ACC112 (cell line): ENCODE data around the gene CACNB3.

Source experiments
- H2AFZ ChIP-seq: fragments of 200-600 bp; sonication (generic); one replicate; pipeline ENCODE4 v1.6.0; 2017; ENCODE audit warnings: antibody characterized with exemption, low read length; ENCODE audit not compliant: unreplicated experiment
- H3K27ac ChIP-seq: fragments of 200-600 bp; sonication (generic); 2 replicates; pipeline ENCODE4 v1.5.1; 2014; ENCODE audit warnings: low read depth, mild to moderate bottlenecking, antibody characterized with exemption, low read length, moderate library complexity
- H3K27me3 ChIP-seq: fragments of 200-600 bp; sonication (generic); 2 replicates; pipeline ENCODE4 v1.6.1; 2014; ENCODE audit warnings: mild to moderate bottlenecking, antibody characterized with exemption, low read length, moderate library complexity, mixed read lengths; ENCODE audit not compliant: insufficient read depth
- H3K36me3 ChIP-seq: fragments of 200-600 bp; sonication (generic); 2 replicates; pipeline ENCODE4 v1.6.1; 2016; ENCODE audit warnings: mild to moderate bottlenecking, antibody characterized with exemption, low read length, moderate library complexity, mixed read lengths; ENCODE audit not compliant: insufficient read depth
- H3K4me1 ChIP-seq: fragments of 200-600 bp; sonication (generic); one replicate; pipeline ENCODE4 v1.6.1; 2016; ENCODE audit warnings: low read length, mixed read lengths; ENCODE audit not compliant: insufficient read depth, unreplicated experiment, control insufficient read depth
- H3K4me3 ChIP-seq: fragments of 200-600 bp; sonication (generic); 2 replicates; pipeline ENCODE4 v1.5.1; 2014; ENCODE audit warnings: mild to moderate bottlenecking, low read depth, low read length
- H3K79me2 ChIP-seq: fragments of 200-600 bp; sonication (generic); one replicate; pipeline ENCODE4 v1.6.0; 2016; ENCODE audit warnings: low read length; ENCODE audit not compliant: control insufficient read depth, unreplicated experiment, insufficient read depth

The CACNB3 gene

GRCh38 chr12:48822139-48822538, 3.8 kb downstream of the CACNB3 start:
- no peak overlapping the region for H3K4me3 ChIP-seq
- no peaks in the 10 kb centered on the region for H3K36me3 ChIP-seq
- H3K4me1 ChIP-seq, result peaks cover 8% of the 10 kb centered on the region
- H2AFZ ChIP-seq, result no peak overlapping the region
- no peak overlapping the region for H3K27ac ChIP-seq
- H3K27me3 ChIP-seq, result no peaks in the 10 kb centered on the region
- no peaks in the 10 kb centered on the region for H3K79me2 ChIP-seq

GRCh38 chr12:48822711-48823110, 4.4 kb downstream of the CACNB3 start:
- Histone ChIP-seq H3K4me1 (peaks cover 7% of the 10 kb centered on the region), H3K27me3 (no peaks in the 10 kb centered on the region), H3K27ac (no peak overlapping the region), H2AFZ (no peak overlapping the region), H3K4me3 (no peak overlapping the region), H3K79me2 (no peaks in the 10 kb centered on the region), H3K36me3 (no peaks in the 10 kb centered on the region)

- Histone ChIP-seq H3K27ac (no peak overlapping the region), H3K36me3 (no peaks in the 10 kb centered on the region), H3K27me3 (no peaks in the 10 kb centered on the region), H3K4me3 (no peak overlapping the region), H3K79me2 (no peaks in the 10 kb centered on the region), H3K4me1 (peaks cover 5% of the 10 kb centered on the region), H2AFZ (no peak overlapping the region)
Measured at GRCh38 chr12:48823281-48823680, 5.0 kb downstream of the CACNB3 start.

GRCh38 chr12:48824112-48824511, 5.8 kb downstream of the CACNB3 start:
- H3K27me3 ChIP-seq, result no peaks in the 10 kb centered on the region
- H3K36me3 ChIP-seq, result no peaks in the 10 kb centered on the region
- H3K4me3 ChIP-seq, result no peak overlapping the region
- H3K4me1 ChIP-seq, result peaks cover under 1% of the 10 kb centered on the region
- no peaks in the 10 kb centered on the region for H3K79me2 ChIP-seq
- no peak overlapping the region for H3K27ac ChIP-seq
- H2AFZ ChIP-seq, result no peak overlapping the region

- H3K4me1 ChIP-seq, result no peaks in the 10 kb centered on the region
- no peaks in the 10 kb centered on the region for H3K79me2 ChIP-seq
- no peaks in the 10 kb centered on the region for H3K27me3 ChIP-seq
- no peak overlapping the region for H3K27ac ChIP-seq
- H3K4me3 ChIP-seq, result no peak overlapping the region
- H3K36me3 ChIP-seq, result no peaks in the 10 kb centered on the region
- H2AFZ ChIP-seq, result no peak overlapping the region
Measured at GRCh38 chr12:48824905-48825304, 6.6 kb downstream of the CACNB3 start.

- Histone ChIP-seq H2AFZ (no peak overlapping the region), H3K79me2 (no peaks in the 10 kb centered on the region), H3K27me3 (no peaks in the 10 kb centered on the region), H3K4me3 (no peak overlapping the region), H3K4me1 (no peaks in the 10 kb centered on the region), H3K36me3 (peaks cover 4% of the 10 kb centered on the region; the same call in 1 of the 2 replicates), H3K27ac (no peak overlapping the region)
Measured at GRCh38 chr12:48826209-48826855, 8.0 kb downstream of the CACNB3 start.

GRCh38 chr12:48827026-48827425, 8.7 kb downstream of the CACNB3 start:
- Histone ChIP-seq H3K27ac (no peak overlapping the region), H3K79me2 (no peaks in the 10 kb centered on the region), H3K27me3 (no peaks in the 10 kb centered on the region), H2AFZ (no peak overlapping the region), H3K36me3 (peaks cover 7% of the 10 kb centered on the region; the same call in 1 of the 2 replicates), H3K4me3 (no peak overlapping the region), H3K4me1 (no peaks in the 10 kb centered on the region)

- H2AFZ ChIP-seq, result no peak overlapping the region
- no peak overlapping the region for H3K27ac ChIP-seq
- no peaks in the 10 kb centered on the region for H3K27me3 ChIP-seq
- no peaks in the 10 kb centered on the region for H3K79me2 ChIP-seq
- H3K4me3 ChIP-seq, result no peak overlapping the region
- no peaks in the 10 kb centered on the region for H3K4me1 ChIP-seq
- peaks cover 10% of the 10 kb centered on the region; the same call in 1 of the 2 replicates for H3K36me3 ChIP-seq
Measured at GRCh38 chr12:48827513-48828096, 9.3 kb downstream of the CACNB3 start.

GRCh38 chr12:48828293-48828692, 10.0 kb downstream of the CACNB3 start:
- H3K4me3 ChIP-seq, result no peak overlapping the region
- peaks cover 10% of the 10 kb centered on the region; the same call in 1 of the 2 replicates for H3K36me3 ChIP-seq
- H3K79me2 ChIP-seq, result no peaks in the 10 kb centered on the region
- no peaks in the 10 kb centered on the region for H3K27me3 ChIP-seq
- no peak overlapping the region for H3K27ac ChIP-seq
- no peak overlapping the region for H2AFZ ChIP-seq
- no peaks in the 10 kb centered on the region for H3K4me1 ChIP-seq

GRCh38 chr12:48828841-48829575, 10.7 kb downstream of the CACNB3 start:
- H2AFZ ChIP-seq, result no peak overlapping the region
- H3K27me3 ChIP-seq, result no peaks in the 10 kb centered on the region
- no peaks in the 10 kb centered on the region for H3K79me2 ChIP-seq
- H3K4me3 ChIP-seq, result no peak overlapping the region
- peaks cover 13% of the 10 kb centered on the region; the same call in 1 of the 2 replicates for H3K36me3 ChIP-seq
- H3K27ac ChIP-seq, result no peak overlapping the region
- no peaks in the 10 kb centered on the region for H3K4me1 ChIP-seq
